Measurements from ENCODE around the gene RNLS.

The RNLS gene

GRCh38 chr10:88245974-88246511, 337.1 kb downstream of the RNLS start:
- H3K4me3 ChIP-seq (ENCODE audit: low read depth, low read length): no peak overlapping the region
- no peak for DNase-seq (ENCODE audit: low read depth)
- TF ChIP-seq MYC (IDR thresholded peaks at IDR 0.05; ENCODE audit: low read depth, low read length) (no peak), POLR2A (IDR thresholded peaks at IDR 0.05; ENCODE audit: extremely low read depth, insufficient read length) (no peak), CTCF (IDR thresholded peaks at IDR 0.05; ENCODE audit: low read depth, low read length) (no peak)

DNA sequence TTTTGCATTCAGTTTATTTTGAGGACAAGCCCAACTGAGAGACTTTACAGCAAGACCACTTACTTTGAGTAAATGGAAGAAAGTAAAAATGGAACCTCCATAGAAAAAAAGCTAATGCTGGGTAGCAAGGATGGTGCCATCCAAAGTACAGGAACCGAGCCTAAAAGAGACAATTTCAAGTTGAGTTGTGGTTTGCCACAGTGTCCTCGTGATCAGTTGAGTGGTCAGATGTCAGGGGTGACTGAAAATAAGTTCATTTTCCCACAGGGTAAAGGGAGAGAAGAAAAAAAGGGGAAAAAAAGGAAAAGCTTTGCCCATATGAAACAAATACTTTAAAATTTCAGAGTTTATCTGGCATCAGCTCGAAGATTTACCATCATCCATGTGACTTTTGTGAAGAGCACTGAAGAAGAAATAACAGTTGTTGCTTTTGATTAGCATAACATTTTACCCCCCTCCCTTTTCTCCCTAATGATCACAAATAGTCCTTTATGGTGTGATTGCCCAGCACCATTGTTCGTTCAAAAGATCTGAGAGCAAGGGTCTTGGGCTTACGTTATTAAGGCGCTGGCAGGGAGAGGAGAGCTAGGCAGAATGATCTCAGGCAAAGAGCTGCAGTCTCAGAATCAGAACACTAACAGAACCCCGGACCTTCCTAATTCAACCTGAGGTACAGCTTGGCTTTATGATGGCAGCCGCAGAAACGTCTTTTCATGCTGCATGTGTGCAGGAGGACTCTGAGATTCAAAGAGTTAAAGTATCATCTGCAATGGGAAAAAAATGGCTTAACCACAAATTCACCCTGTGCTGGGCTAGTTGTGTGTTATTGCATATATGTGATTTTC, 338.1 kb downstream of the RNLS start:
- H3K4me3 ChIP-seq (ENCODE audit: low read depth, low read length): no peak overlapping the region
- DNase-seq (ENCODE audit: low read depth): no peak
- TF ChIP-seq CTCF (IDR thresholded peaks at IDR 0.05; ENCODE audit: low read depth, low read length) (no peak), POLR2A (IDR thresholded peaks at IDR 0.05; ENCODE audit: extremely low read depth, insufficient read length) (no peak), MYC (IDR thresholded peaks at IDR 0.05; ENCODE audit: low read depth, low read length) (no peak)
- TF ChIP-seq, protein P1, sequence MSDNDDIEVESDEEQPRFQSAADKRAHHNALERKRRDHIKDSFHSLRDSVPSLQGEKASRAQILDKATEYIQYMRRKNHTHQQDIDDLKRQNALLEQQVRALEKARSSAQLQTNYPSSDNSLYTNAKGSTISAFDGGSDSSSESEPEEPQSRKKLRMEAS (IDR thresholded peaks at IDR 0.05; ENCODE audit: low read depth, low read length): no peak

DNA sequence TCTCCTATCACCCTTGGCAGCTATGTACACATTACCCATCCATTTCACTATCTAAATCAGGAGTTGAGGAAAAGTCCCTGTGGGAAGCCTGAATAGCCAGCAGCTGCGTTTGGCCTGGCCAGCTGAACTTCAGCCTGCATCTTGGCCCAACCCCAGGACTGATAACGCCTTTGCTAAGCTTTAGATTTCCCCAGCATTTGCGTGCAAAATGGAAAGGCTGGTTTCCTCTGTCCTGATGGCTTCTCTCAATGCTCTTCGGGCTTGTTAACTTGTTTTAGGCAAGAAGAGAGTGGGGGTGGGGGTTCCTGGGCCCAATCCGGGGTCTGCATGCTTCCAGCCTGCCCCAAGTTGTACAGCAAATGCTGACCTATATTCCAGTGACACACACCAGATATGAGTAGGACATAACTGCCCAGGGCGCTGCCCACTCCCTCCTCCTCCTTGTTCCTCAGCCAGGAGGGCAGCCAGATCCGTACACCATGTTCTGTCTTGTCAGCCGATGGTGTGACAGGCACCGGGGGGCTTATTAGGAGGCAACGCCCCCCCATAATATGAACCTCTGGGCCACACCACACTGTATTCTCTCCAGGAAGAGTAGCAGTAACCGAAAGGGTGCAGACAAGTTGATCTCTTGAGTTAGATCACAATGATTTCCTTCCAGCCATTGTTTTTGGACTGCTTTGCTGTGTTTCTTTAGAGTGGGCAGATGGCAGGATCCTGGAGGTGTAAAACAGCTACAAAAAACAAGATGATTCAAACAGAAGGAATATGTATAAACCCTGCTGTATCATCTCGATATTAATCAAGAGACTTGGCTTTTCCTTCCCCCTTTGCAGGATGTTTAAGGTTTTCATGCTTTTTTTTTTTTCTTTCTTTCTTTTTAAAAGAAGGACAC, 339.0 kb downstream of the RNLS start:
- no peak for TF ChIP-seq POLR2A (IDR thresholded peaks at IDR 0.05; ENCODE audit: extremely low read depth, insufficient read length)
- TF ChIP-seq, protein P1 (IDR thresholded peaks at IDR 0.05; ENCODE audit: low read depth, low read length): no peak
- TF ChIP-seq CTCF (IDR thresholded peaks at IDR 0.05; ENCODE audit: low read depth, low read length): no peak
- H3K4me3 ChIP-seq (ENCODE audit: low read depth, low read length): no peak overlapping the region
- DNase-seq (ENCODE audit: low read depth): no peak

DNA sequence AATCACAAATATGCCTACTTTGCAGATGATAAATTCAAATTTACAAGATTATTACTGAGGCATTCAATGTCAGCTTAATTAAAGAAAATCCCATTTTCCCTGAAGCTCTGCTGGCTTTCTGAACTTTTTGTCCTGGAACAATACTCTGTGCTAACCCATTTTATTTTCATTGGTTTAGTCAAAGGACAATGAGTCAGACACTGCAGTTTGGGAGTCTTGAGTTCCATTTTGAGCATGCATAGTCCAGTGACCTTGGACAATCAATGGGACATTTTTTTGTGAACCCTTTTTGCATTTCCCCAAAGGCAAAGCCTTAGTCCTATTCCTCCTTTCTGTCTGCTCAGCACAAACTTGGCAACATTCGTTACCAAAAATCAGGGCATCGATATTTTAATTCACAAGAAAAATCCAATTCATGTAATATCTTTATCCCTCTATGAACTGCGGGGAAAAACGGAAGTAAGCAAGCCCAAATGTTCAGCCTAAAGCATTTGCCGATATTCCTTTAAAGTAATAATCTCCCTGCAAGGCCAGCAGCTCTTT, 339.8 kb downstream of the RNLS start:
- TF ChIP-seq, protein P1 (IDR thresholded peaks at IDR 0.05; ENCODE audit: low read depth, low read length): no peak
- TF ChIP-seq POLR2A (IDR thresholded peaks at IDR 0.05; ENCODE audit: extremely low read depth, insufficient read length): no peak
- no peak for TF ChIP-seq MYC (IDR thresholded peaks at IDR 0.05; ENCODE audit: low read depth, low read length)
- no peak for TF ChIP-seq CTCF (IDR thresholded peaks at IDR 0.05; ENCODE audit: low read depth, low read length)
- DNase-seq (ENCODE audit: low read depth): no peak
- H3K4me3 ChIP-seq (ENCODE audit: low read depth, low read length): no peak overlapping the region

DNA sequence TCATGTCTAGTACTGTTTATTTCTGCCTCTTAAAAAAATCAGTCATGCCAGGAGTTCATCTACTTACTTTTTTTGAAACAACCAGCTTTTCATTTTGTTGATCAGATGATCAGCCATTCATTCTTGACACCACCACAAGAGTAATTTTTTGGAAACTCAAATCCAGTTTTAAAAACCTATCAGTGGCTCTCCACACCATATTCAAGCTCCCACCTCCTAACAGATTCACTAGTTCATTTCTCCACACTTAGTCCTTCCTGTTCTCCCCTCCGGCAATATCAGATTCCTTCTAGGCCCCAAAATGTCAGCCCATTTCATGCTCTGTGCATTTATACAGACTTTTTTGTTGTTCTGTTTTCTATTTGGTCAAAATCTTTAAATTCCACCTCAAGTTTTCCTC, 341.6 kb downstream of the RNLS start:
- no peak overlapping the region for H3K4me3 ChIP-seq (ENCODE audit: low read depth, low read length)
- no peak for DNase-seq (ENCODE audit: low read depth)
- TF ChIP-seq CTCF (IDR thresholded peaks at IDR 0.05; ENCODE audit: low read depth, low read length): no peak
- TF ChIP-seq, protein P1 (IDR thresholded peaks at IDR 0.05; ENCODE audit: low read depth, low read length): no peak
- TF ChIP-seq POLR2A (IDR thresholded peaks at IDR 0.05; ENCODE audit: extremely low read depth, insufficient read length): no peak
- TF ChIP-seq MYC (IDR thresholded peaks at IDR 0.05; ENCODE audit: low read depth, low read length): no peak
